HAP-1 (cell line): ENCODE results near the gene ZNF101.

Experiments used
- DNase-seq, 2 experiments: peaks; one replicate each; pipeline ENCODE4 v3.0.0-alpha.2; 2016 to 2020; ENCODE audit warnings: low spot score in 2 of 2
- H3K27me3 ChIP-seq: fragments of 250-450 bp; sonication (Bioruptor Pico); 2 replicates; pipeline ENCODE4 v1.5.1; 2020; ENCODE audit warnings: low read depth, mild to moderate bottlenecking, moderate library complexity
- H3K36me3 ChIP-seq: fragments of 250-450 bp; sonication (Bioruptor Pico); replicated peaks from 2 replicates; pipeline ENCODE4 v1.5.1; 2020; ENCODE audit warnings: mild to moderate bottlenecking
- H3K4me1 ChIP-seq: fragments of 250-450 bp; sonication (Bioruptor Pico); 2 replicates; pipeline ENCODE4 v1.5.1; 2020; ENCODE audit warnings: mild to moderate bottlenecking
- H3K4me3 ChIP-seq: fragments of 250-450 bp; sonication (Bioruptor Pico); 2 replicates; pipeline ENCODE4 v1.5.1; 2020; ENCODE audit warnings: mild to moderate bottlenecking, moderate library complexity
- H3K9me3 ChIP-seq: fragments of 250-450 bp; sonication (Bioruptor Pico); 2 replicates; pipeline ENCODE4 v1.5.1; 2020; ENCODE audit warnings: mild to moderate bottlenecking, moderate library complexity
- in situ Hi-C: fragments of 300-500 bp; cut with MboI; formaldehyde crosslinking; loops from 3 replicates; pipeline ENCODE4 v1.14.3; 2020; ENCODE audit warnings: low sequenced_read_pairs, inconsistent platforms, mixed read lengths

ZNF101 gene

DNA sequence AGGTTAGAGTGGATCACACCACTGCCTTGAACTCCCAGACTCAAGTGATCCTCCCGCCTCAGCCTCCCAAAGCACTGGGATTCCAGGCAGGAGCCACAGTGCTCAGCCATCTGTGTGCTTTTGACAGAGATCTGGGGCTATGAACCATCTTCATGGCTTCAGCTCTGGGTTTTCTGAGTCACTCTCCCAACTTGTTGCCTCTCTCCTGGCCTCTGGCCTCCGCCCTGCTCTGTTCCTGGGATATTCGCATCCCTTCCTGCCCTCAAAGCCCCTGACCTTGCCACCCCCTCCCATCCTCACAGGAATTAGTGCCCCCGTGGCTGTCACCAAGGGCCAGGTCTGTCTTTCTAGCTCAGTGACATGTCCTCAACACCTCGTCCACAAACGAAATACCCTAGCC lies 19.5 kb upstream of the ZNF101 start:
- H3K4me1 ChIP-seq: no peaks in the 10 kb centered on the region
- DNase-seq: no peak
- in situ Hi-C loops: no loop called here
- no peak overlapping the region for H3K4me3 ChIP-seq
- H3K36me3 ChIP-seq: peaks cover 82% of the 10 kb centered on the region
- H3K9me3 ChIP-seq: no peaks in the 10 kb centered on the region
- H3K27me3 ChIP-seq: no peaks in the 10 kb centered on the region

DNA sequence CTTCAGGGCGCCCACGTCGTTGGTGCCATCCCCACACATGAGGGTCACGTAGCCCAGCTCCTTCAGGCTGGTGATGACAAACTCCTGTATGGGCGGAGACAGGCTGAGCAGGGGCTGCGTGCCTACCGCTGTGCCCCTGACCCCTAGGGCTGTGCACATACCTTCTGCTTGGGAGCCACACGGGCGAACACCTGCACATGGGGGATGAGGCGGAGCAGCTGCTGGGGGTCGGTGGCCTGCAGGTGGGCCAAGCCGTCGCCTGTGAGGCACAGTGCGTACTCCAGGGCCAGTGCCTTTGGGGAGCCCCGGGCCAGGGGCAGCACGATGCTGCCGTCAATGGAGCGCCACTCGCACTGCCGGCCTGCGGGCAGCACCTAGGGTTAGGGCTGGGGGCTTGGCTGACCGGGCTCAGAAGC lies 19.1 kb upstream of the ZNF101 start:
- no peak for DNase-seq
- Histone ChIP-seq H3K27me3 (no peaks in the 10 kb centered on the region), H3K4me1 (no peaks in the 10 kb centered on the region), H3K36me3 (peaks cover 82% of the 10 kb centered on the region), H3K9me3 (no peaks in the 10 kb centered on the region), H3K4me3 (no peak overlapping the region)
- in situ Hi-C loops: no loop called here

DNA sequence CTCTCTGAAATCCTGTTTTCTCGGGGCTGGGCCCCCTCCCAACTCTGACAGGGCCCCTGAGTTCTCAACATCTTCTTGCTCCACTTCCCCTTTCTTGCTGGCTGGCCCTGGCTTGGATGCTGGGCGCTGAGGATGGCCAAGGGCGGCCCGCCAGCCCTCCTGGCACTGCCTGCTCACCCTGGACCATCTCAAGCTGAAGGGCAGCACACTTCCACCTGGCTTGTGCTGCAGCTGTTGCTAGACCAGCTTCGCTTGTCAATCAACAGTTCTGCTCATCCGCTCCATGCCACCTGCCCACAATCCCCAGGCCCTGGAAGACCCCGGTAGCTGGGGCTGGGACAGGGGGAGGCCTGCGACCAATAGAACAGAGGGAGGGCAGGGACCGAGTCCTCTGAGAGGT lies 18.3 kb upstream of the ZNF101 start:
- Histone ChIP-seq H3K4me1 (no peaks in the 10 kb centered on the region), H3K27me3 (no peaks in the 10 kb centered on the region), H3K9me3 (no peaks in the 10 kb centered on the region), H3K4me3 (no peak overlapping the region), H3K36me3 (peaks cover 82% of the 10 kb centered on the region)
- DNase-seq: no peak
- in situ Hi-C loops: no loop called here

DNA sequence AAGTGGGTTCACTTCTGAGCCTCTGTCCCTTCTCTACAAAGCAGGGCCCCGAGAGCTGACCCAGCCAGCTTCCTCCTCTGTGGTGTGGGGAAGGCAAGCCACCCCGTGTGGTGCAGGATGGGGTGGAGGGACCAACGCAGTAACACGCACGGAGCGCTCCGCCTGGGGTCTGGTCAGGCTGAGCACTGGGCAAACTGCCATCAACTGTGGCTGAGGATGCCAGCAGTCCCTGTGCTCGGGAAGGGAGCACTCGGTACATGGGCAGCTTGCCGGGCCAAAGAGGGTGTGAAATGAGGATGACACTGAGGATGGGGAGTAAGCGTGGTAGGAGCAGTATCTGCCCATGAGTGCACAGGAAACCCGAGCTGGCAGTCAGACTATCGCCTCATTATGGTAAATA lies 17.6 kb upstream of the ZNF101 start:
- Histone ChIP-seq H3K27me3 (no peaks in the 10 kb centered on the region), H3K4me1 (no peaks in the 10 kb centered on the region), H3K9me3 (no peaks in the 10 kb centered on the region), H3K4me3 (no peak overlapping the region), H3K36me3 (peaks cover 83% of the 10 kb centered on the region)
- in situ Hi-C loops: no loop called here
- no peak for DNase-seq

DNA sequence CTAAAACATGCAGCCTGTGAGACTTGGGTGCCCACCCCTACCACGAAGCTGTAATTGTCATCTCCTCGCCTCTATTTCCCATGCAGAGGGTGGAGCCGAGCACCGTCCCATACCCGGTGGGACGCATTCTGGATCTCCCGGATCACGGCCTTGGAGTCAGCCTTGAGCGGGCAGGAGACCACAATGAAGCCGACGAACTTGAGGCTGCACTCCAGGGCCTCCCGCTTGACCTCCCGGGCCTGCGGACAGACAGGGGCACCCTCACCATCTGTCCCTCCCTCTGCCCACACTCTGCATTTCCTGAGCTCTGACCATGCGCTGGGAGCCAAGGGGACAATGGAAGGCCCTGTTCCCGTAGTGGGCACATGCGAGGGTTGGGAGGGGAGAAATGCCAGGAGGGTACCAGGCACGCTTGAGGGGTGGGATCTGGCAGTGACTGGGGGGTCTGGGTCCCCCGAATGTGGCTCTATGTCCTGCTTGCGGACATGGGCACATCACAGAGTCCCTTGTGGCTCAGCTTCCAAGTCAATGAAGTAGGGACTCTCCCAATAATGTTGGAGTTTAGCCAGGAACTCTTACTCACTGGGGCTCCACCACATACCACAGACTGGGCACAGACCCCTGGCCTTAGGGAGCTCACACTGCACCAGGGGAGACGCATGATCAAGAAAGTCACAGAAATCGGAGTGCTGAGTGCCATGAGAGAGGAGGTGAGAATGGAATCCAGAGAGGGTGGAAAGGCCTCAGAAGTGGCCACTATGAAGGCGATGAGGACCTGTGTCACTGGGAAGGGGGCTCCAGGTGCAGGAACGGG lies 15.9 kb upstream of the ZNF101 start:
- Histone ChIP-seq H3K4me3 (no peak overlapping the region), H3K4me1 (no peaks in the 10 kb centered on the region), H3K36me3 (peaks cover 87% of the 10 kb centered on the region), H3K9me3 (no peaks in the 10 kb centered on the region), H3K27me3 (no peaks in the 10 kb centered on the region)
- no peak for DNase-seq
- in situ Hi-C loops: no loop called here

DNA sequence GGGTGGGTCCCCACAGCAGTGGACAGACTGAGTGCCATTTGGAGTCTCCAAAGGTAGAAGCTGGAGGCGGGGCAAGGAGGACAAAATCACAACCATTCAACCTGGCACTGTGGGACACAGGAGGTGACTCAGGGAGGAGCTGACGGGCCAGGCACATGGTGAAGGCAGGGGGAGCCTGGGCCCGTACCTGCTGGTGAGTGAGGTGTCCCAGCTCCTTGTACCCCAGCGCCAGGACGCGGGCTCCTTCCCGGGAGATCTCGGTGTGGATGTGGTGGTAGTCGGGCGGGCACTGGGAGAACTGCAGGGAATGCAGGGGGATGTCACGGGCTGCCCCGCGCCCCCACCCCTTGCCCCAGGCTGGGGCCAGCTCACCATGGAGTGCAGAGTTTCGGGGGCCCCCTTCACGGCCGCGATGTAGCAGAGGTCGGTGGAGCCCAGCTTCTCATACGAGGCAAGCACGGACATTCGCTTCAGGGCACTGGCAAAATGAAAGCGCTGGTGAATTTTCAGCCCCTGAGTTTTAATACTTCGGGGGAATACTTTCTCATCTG lies 15.0 kb upstream of the ZNF101 start:
- in situ Hi-C loops: no loop called here
- Histone ChIP-seq H3K9me3 (no peaks in the 10 kb centered on the region), H3K27me3 (no peaks in the 10 kb centered on the region), H3K36me3 (peaks cover 90% of the 10 kb centered on the region), H3K4me1 (no peaks in the 10 kb centered on the region), H3K4me3 (no peak overlapping the region)
- DNase-seq: no peak

DNA sequence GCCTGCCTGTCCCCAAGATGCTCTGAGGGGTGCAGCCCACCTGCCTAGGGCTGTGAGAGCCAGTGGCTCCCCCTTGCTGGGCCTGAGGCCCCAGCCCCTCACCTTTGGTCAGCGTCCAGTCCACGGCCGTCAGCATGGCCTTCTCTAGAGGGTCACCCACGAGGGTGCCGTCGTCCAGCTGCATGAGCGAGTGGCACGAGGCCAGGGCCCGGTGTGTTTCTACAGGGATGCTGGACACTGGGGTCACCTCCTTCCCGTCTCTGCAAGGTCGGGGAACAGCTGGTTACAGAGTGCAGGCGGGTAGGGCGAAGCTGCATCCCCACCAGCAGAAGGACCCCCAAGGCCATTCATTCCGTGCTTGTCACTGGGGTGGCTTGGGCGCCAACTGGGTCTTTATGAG lies 14.2 kb upstream of the ZNF101 start:
- H3K36me3 ChIP-seq: peaks cover 91% of the 10 kb centered on the region
- DNase-seq: no peak

DNA sequence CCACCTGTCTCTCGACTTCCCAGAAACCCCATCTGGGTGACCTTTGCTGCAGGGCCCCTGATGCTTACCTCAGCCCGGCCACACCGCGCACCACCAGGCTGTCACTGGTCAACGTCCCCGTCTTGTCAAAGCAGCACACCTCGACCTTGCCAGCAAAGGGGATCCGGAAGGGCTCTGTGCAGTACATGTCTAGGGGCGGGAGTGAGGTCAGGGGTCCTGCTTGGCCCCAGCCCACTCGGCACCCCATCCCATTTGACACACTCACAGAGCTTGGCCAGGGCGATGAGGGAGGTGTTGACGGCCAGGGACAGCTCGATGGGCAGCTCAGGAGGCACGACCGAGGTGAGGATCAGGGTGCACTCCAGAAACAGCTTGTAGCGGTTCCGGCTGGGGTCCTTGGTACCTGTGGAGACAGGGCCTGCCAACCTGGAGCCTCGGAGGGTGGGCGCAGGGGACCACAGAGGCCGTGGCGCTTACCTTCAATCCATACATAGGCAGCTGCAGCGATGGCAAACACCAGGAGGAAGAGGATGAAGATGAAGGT lies 13.5 kb upstream of the ZNF101 start:
- no peaks in the 10 kb centered on the region for H3K4me1 ChIP-seq
- no peaks in the 10 kb centered on the region for H3K9me3 ChIP-seq
- no peak overlapping the region for H3K4me3 ChIP-seq
- no peak for DNase-seq
- peaks cover 96% of the 10 kb centered on the region for H3K36me3 ChIP-seq
- in situ Hi-C loops: no loop called here
- no peaks in the 10 kb centered on the region for H3K27me3 ChIP-seq

More for the DNA sequence above, 14.2 kb upstream of the ZNF101 start:
- in situ Hi-C loops: no loop called here
- no peak overlapping the region for H3K4me3 ChIP-seq
- H3K27me3 ChIP-seq: no peaks in the 10 kb centered on the region
- no peaks in the 10 kb centered on the region for H3K9me3 ChIP-seq
- no peaks in the 10 kb centered on the region for H3K4me1 ChIP-seq

DNA sequence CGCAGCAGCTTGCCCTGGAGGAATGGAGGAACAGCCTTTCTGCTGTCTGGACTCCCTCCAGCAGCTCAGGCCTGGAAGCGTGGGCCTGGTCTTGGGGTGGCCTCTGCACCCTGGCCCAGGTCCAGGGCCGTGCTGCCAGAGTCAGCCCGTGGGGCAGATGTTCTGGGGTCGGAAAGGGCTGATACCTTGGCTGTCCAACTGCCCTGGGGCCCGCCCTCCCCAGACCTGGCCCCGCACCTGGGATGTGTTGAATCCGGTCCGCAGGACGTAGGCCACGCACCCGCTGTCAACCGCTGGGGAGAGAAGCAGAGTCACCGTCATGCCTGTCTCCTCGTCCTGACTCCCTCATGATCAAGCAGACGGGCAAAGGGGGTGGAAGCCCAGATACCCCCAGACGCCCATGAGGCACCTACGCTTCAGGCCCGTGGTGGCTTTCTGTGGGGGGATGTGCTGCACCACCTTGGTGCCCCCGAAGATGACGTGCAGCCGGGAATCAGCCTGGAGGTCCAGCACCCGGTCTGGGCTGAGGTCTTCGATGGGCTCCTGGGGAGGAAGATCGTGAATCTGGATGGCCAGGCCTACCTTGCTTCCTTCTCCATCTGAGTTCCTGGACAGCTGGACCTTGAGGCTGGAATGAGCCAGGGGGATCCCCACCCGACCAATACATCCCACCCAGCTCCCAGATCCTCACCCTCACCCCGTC lies 12.8 kb upstream of the ZNF101 start:
- DNase-seq: no peak
- peaks cover 91% of the 10 kb centered on the region for H3K36me3 ChIP-seq
- no peaks in the 10 kb centered on the region for H3K4me1 ChIP-seq
- H3K27me3 ChIP-seq: no peaks in the 10 kb centered on the region
- H3K4me3 ChIP-seq: no peak overlapping the region
- in situ Hi-C loops: no loop called here
- no peaks in the 10 kb centered on the region for H3K9me3 ChIP-seq

DNA sequence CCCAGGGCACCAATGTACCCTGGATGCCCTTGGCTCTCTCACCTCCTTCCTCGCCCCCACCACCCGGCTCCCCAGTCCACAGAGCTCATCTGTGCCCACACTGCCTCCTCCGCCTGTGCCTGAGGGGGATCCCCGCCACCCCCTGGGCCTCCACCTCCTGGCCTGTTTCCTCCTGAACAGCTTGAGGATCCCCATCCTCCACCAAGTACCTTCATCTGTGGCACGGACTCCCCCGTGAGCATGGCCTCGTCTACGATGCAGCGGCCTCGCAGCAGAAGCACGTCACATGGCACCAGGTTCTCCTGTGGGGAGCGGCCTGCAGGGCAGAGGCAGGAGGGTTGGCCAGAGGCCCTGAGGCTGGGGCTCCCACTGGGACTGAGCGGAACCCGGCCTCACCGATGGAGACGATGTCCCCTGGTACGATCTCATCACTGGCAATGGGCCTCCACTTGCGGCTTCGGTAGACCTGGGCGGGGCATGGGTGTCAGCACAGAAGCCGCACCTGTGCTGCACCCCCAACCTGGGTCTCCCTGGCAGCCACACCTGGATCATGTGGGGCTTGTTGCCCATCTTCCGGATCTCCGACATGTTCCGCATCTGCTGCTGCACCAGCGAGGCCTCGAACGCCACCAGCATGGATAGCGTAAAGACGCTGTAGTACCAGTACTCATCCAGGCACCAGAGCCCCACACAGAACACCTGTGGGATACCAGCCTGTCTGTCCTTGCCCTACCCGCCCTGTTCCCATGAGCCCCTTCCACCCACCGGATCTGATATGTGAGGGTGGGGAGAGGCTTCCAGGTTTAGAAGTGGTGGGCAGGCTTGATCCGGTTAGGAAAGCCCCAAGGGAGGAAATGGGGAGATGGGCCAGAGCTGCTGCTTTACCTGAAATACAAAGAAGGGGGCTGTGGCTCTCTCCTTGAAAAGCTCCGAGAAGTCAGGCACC lies 11.9 kb upstream of the ZNF101 start:
- DNase-seq: no peak
- in situ Hi-C loops: no loop called here
- peaks cover 89% of the 10 kb centered on the region for H3K36me3 ChIP-seq

DNA sequence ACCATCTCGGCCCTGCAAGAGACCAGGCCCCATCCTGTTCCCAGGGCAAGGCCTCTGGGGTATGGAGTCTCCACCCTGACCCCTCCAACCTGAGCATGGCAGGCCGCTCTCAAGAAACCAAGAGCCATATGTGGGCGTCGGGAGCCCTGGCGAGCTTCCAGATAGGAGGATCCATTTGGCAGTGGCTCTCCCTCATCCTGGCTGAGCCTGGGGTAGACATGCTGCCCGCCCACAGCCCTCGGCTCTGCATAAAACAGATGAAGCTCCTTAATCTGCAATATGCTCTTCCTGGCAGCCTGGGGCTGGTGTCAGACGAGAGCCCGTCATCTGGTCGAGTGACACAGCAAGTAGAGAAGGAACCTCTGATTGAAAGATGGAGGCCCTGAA lies 11.2 kb upstream of the ZNF101 start:
- Histone ChIP-seq H3K4me3 (no peak overlapping the region), H3K36me3 (peaks cover 84% of the 10 kb centered on the region), H3K27me3 (no peaks in the 10 kb centered on the region), H3K9me3 (no peaks in the 10 kb centered on the region), H3K4me1 (peaks cover 7% of the 10 kb centered on the region)
- DNase-seq: peak in 1 of 2 experiments; percentile 6
- in situ Hi-C loops: no loop called here

More for the DNA sequence above, 11.9 kb upstream of the ZNF101 start:
- Histone ChIP-seq H3K4me1 (peaks cover 1% of the 10 kb centered on the region), H3K4me3 (no peak overlapping the region), H3K27me3 (no peaks in the 10 kb centered on the region), H3K9me3 (no peaks in the 10 kb centered on the region)

DNA sequence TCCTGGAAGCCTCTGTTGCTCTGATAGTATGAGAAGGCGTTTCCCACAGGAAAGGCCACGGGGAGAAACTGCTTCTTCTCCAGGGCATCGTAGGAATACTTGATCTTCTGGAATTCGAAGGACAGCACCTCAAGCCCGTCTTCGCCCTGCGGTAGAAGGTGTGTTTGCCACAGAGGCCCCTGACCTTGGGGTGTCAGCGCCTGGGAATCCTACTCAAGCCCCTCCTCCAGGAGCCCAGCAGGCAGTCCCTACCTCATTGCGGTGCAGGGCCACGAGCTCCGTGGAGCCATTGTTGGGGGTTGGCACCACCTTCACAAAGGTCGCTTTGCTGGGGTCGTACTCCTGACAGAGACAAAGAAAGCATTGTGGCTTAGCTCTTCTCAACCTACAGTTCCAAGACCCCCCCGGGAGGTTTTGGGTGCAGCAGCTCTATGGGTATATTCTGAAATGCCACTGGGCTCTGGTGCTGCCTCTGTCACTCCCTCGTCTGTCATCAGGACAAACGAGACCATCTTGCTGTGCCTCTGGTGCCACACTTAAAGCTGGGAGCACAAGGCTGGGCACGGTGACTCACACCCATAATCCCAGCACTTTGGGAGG lies 8.9 kb upstream of the ZNF101 start:
- DNase-seq: no peak
- Histone ChIP-seq H3K36me3 (peaks cover 60% of the 10 kb centered on the region), H3K4me3 (no peak overlapping the region), H3K4me1 (peaks cover 7% of the 10 kb centered on the region), H3K27me3 (no peaks in the 10 kb centered on the region), H3K9me3 (no peaks in the 10 kb centered on the region)
- in situ Hi-C loops: no loop called here

DNA sequence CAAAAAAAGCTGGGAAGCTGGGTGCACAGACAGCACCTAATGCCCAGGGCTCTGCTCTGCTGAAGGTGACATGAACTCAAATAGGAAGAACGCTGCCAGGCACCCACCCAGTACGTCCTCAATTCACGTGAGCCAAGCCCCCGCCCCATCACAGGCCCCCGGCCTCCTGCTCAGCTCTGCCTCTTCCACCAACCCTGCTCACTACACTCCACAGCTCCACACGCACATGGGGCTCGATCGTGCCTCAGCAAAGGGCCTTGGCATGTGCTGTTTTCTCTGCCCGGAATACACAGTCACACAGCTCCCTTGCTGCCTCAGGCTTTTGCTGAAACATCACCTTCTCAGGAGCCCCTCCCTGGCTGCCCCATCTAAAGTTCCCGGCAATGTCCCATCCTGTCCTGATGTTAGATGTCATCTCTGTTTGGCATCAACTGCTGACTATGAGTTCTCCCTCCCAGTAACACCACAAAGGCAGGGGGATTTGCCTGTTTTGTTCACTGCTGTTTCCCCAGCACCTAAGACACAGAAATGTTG lies 7.4 kb upstream of the ZNF101 start:
- DNase-seq: no peak
- in situ Hi-C loops: no loop called here
- Histone ChIP-seq H3K36me3 (peaks cover 46% of the 10 kb centered on the region), H3K4me1 (peaks cover 7% of the 10 kb centered on the region), H3K27me3 (no peaks in the 10 kb centered on the region), H3K4me3 (no peak overlapping the region; the same call in 1 of the 2 replicates), H3K9me3 (no peaks in the 10 kb centered on the region)
